ENCODE measurements around the gene RPA4. TPM values are rescaled to one million over a fixed set of nuclear protein-coding genes. Genes with fewer than 3 reads are reported as not detected.

Gene RPA4
- polyA plus RNA-seq, 3 donors, result 0.18 to 1.1 (median 0.27) TPM

DNA sequence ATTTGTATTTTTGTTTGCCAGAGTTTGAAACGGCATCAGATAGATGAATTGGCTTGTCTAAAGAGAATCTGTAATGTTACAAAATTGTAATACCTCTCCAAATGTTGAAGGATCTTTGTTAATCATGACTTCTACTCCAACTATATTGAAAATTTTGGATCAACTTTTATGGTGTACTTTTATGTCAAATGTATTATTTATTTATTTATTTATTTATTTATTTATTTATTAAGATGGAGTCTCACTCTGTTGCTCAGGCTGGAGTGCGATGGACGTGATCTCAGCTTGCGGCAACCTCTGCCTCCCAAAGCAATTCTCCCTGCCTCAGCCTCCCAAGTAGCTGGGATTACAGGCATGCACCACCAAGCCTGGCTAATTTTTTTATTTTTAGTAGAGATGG lies 36.0 kb downstream of the RPA4 start:
- Histone ChIP-seq H4K20me1 (ENCODE audit: insufficient read depth, low read length) (no peaks in the 10 kb centered on the region), H3K27ac (ENCODE audit: low read depth in 1 of 2, low read length in 2 of 2) (no peak overlapping the region), H2AFZ (ENCODE audit: insufficient read depth, low read depth, low read length, poor library complexity, severe bottlenecking) (no peak overlapping the region), H3K4me1 (ENCODE audit: control insufficient read depth in 1 of 2, insufficient read depth in 2 of 2, low read length in 2 of 2) (no peaks in the 10 kb centered on the region), H3K9me3 (replicated peaks in 1 of 2; ENCODE audit: control insufficient read depth in 1 of 2, insufficient read depth in 1 of 2, low read length in 2 of 2) (no peaks in the 10 kb centered on the region), H3K4me3 (replicated peaks in 1 of 3; ENCODE audit: low read depth in 2 of 3, low read length in 3 of 3) (no peak overlapping the region), H3K4me2 (replicated peaks; ENCODE audit: extremely low read depth, low read length, poor library complexity, severe bottlenecking) (no peak overlapping the region), H3K27me3 (ENCODE audit: control insufficient read depth in 2 of 2, insufficient read depth in 2 of 2, low read length in 2 of 2) (no peaks in the 10 kb centered on the region), H3K79me2 (ENCODE audit: insufficient read depth, low read length) (no peaks in the 10 kb centered on the region), H3K36me3 (replicated peaks in 1 of 2; ENCODE audit: control insufficient read depth in 1 of 2, insufficient read depth in 2 of 2, low read length in 2 of 2) (peaks cover 7 to 12% of the 10 kb centered on the region in 2 donors), H3K9ac (ENCODE audit: insufficient read depth, low read length, poor library complexity, severe bottlenecking) (no peak overlapping the region)
- TF ChIP-seq, protein P1, sequence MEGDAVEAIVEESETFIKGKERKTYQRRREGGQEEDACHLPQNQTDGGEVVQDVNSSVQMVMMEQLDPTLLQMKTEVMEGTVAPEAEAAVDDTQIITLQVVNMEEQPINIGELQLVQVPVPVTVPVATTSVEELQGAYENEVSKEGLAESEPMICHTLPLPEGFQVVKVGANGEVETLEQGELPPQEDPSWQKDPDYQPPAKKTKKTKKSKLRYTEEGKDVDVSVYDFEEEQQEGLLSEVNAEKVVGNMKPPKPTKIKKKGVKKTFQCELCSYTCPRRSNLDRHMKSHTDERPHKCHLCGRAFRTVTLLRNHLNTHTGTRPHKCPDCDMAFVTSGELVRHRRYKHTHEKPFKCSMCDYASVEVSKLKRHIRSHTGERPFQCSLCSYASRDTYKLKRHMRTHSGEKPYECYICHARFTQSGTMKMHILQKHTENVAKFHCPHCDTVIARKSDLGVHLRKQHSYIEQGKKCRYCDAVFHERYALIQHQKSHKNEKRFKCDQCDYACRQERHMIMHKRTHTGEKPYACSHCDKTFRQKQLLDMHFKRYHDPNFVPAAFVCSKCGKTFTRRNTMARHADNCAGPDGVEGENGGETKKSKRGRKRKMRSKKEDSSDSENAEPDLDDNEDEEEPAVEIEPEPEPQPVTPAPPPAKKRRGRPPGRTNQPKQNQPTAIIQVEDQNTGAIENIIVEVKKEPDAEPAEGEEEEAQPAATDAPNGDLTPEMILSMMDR (IDR thresholded peaks at IDR 0.05), result no peak
- Mint-ChIP-seq H3K27me3 (ENCODE audit: low read depth in 3 of 3) (peaks cover 0 to 3% (median 0%) of the 10 kb centered on the region in 3 donors), H3K9me3 (no peaks in the 10 kb centered on the region), H3K4me3 (no peak overlapping the region), H3K4me1 (peaks cover 4% of the 10 kb centered on the region), H3K27ac (no peak overlapping the region), H3K36me3 (peaks cover 7 to 25% of the 10 kb centered on the region in 2 donors)
- no CpG with 5 or more reads among the region's 4 CpGs for WGBS (ENCODE audit: insufficient coverage)
- DNase-seq, result no peak
- intact Hi-C loops (cut with micrococcal nuclease), result no loop called here

DNA sequence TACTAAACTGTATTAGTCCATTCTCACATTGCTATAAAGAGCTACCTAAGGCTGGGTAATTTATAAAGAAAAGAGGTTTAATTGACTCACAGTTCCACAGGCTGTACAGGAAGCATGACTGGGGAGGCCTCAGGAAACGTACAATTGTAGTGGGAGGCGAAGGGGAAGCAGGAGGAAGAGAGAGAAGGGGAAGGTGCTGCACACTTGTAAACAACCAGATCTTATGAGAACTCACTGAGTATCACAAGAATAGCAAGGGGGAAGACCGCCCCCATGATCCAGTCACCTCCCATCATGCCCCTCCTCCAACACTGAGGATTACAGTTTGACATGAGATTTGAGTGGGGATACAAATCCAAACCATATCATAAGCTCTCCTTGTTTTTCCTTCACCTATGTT lies 40.9 kb downstream of the RPA4 start:
- DNase-seq, result no peak
- H3K27ac ChIP-seq (ENCODE audit: low read depth in 1 of 2, low read length in 2 of 2), result no peak overlapping the region
- H3K4me2 ChIP-seq (replicated peaks; ENCODE audit: extremely low read depth, low read length, poor library complexity, severe bottlenecking), result no peak overlapping the region
- H4K20me1 ChIP-seq (ENCODE audit: insufficient read depth, low read length), result no peaks in the 10 kb centered on the region
- Mint-ChIP-seq H3K9me3 (no peaks in the 10 kb centered on the region), H3K4me1 (peaks cover 4% of the 10 kb centered on the region), H3K36me3 (peaks cover 7 to 18% of the 10 kb centered on the region in 2 donors), H3K27me3 (ENCODE audit: low read depth in 3 of 3) (peaks cover 0 to 2% (median 0%) of the 10 kb centered on the region in 3 donors), H3K27ac (no peak overlapping the region), H3K4me3 (no peak overlapping the region)
- TF ChIP-seq, protein P1 (IDR thresholded peaks at IDR 0.05), result no peak
- H3K4me1 ChIP-seq (ENCODE audit: control insufficient read depth in 1 of 2, insufficient read depth in 2 of 2, low read length in 2 of 2), result no peaks in the 10 kb centered on the region
- H3K9me3 ChIP-seq (replicated peaks in 1 of 2; ENCODE audit: control insufficient read depth in 1 of 2, insufficient read depth in 1 of 2, low read length in 2 of 2), result no peaks in the 10 kb centered on the region
- H3K27me3 ChIP-seq (ENCODE audit: control insufficient read depth in 2 of 2, insufficient read depth in 2 of 2, low read length in 2 of 2), result no peaks in the 10 kb centered on the region
- no peak overlapping the region for H3K9ac ChIP-seq (ENCODE audit: insufficient read depth, low read length, poor library complexity, severe bottlenecking)
- no peak overlapping the region for H3K4me3 ChIP-seq (replicated peaks in 1 of 3; ENCODE audit: low read depth in 2 of 3, low read length in 3 of 3)
- peaks cover 0 to 5% of the 10 kb centered on the region in 2 donors for H3K36me3 ChIP-seq (replicated peaks in 1 of 2; ENCODE audit: control insufficient read depth in 1 of 2, insufficient read depth in 2 of 2, low read length in 2 of 2)
- no peaks in the 10 kb centered on the region for H3K79me2 ChIP-seq (ENCODE audit: insufficient read depth, low read length)
- intact Hi-C loops (cut with micrococcal nuclease), result no loop called here
- no CpG with 5 or more reads among the region's 3 CpGs for WGBS (ENCODE audit: insufficient coverage)
- no peak overlapping the region for H2AFZ ChIP-seq (ENCODE audit: insufficient read depth, low read depth, low read length, poor library complexity, severe bottlenecking)

Measured in CD14-positive monocyte (primary cell).